ENCODE measurements around the gene WDR75. TPM values are rescaled to one million over a fixed set of nuclear protein-coding genes. Genes with fewer than 3 reads are reported as not detected.

WDR75 gene
- 10 to 100 TPM; 31.4 to 38.5 (median 32.3) TPM for total RNA-seq
- 59.5 TPM for total RNA-seq (2013)

GRCh38 chr2:189440947-189441708 is at the start of gene WDR75:
TSS of gene WDR75 (plus strand) at chr2:189441474. CDS start at chr2:189441493, 19 bp downstream.
- no peaks in the 10 kb centered on the region for H3K36me3 Mint-ChIP-seq
- Histone ChIP-seq H3K27ac (ENCODE audit: low read length) (peak within 1 kb of the TSS; percentile 99), H3K27me3 (ENCODE audit: control insufficient read depth, insufficient read depth, low read length) (no peaks in the 10 kb centered on the region), H3K9me3 (ENCODE audit: control insufficient read depth, insufficient read depth, low read length) (no peaks in the 10 kb centered on the region), H3K36me3 (ENCODE audit: control insufficient read depth, insufficient read depth, low read length) (no peaks in the 10 kb centered on the region), H3K4me1 (ENCODE audit: control insufficient read depth, insufficient read depth, low read length) (peaks cover 5% of the 10 kb centered on the region), H3K4me3 (ENCODE audit: low read length) (peak within 1 kb of the TSS; percentile 96)
- under 1% methylated on average over 46 of the region's 48 CpGs for WGBS (ENCODE audit: insufficient coverage)
- H3K9me3 Mint-ChIP-seq: no peaks in the 10 kb centered on the region
- DNase-seq (peak; percentile 87 to 96), ATAC-seq (peak; percentile 94 to 99 (median 94))
- H3K27ac Mint-ChIP-seq: peak within 1 kb of the TSS; percentile 96 to 98
- H3K4me3 Mint-ChIP-seq: peak within 1 kb of the TSS; percentile 96
- H3K27me3 Mint-ChIP-seq (ENCODE audit: low read depth in 2 of 2): no peaks in the 10 kb centered on the region
- H3K4me1 Mint-ChIP-seq: peaks cover 5 to 7% of the 10 kb centered on the region in 2 donors
- intact Hi-C loops (cut with micrococcal nuclease): loop anchor here (2.0 kb wide), 3 partner anchors 220 to 344 kb away; partner anchors contain the start of genes ASNSD1, ORMDL1, OSGEPL1 and PMS1
- TF ChIP-seq, protein P1, sequence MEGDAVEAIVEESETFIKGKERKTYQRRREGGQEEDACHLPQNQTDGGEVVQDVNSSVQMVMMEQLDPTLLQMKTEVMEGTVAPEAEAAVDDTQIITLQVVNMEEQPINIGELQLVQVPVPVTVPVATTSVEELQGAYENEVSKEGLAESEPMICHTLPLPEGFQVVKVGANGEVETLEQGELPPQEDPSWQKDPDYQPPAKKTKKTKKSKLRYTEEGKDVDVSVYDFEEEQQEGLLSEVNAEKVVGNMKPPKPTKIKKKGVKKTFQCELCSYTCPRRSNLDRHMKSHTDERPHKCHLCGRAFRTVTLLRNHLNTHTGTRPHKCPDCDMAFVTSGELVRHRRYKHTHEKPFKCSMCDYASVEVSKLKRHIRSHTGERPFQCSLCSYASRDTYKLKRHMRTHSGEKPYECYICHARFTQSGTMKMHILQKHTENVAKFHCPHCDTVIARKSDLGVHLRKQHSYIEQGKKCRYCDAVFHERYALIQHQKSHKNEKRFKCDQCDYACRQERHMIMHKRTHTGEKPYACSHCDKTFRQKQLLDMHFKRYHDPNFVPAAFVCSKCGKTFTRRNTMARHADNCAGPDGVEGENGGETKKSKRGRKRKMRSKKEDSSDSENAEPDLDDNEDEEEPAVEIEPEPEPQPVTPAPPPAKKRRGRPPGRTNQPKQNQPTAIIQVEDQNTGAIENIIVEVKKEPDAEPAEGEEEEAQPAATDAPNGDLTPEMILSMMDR (IDR thresholded peaks at IDR 0.05): no peak

GRCh38 chr2:189393440-189394111 is 47.7 kb upstream of the WDR75 start:
- H3K9me3 Mint-ChIP-seq: no peaks in the 10 kb centered on the region
- no peak overlapping the region for H3K4me3 Mint-ChIP-seq

DNA sequence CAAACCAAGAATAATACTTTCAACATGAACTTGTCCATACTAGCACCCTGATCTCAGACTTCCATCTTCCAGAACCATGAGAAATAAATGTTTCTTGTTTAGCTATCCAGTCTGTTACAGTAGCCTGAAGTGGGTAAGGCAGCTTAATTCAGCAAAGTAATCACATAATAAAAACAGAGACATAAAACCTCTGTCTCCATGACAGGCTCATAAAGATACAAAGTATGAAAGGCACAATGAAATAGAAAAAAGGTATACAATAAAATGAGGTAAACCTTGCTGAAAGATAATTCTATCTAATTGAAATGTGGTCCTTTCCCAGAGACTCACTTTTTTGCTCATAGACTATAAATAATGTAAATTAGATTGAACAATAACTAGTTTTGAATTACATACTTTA is 46.7 kb upstream of the WDR75 start:
- Mint-ChIP-seq H3K9me3 (no peaks in the 10 kb centered on the region), H3K4me3 (no peak overlapping the region), H3K27me3 (ENCODE audit: low read depth in 2 of 2) (no peaks in the 10 kb centered on the region), H3K36me3 (no peaks in the 10 kb centered on the region), H3K27ac (no peak overlapping the region), H3K4me1 (no peaks in the 10 kb centered on the region)
- Histone ChIP-seq H3K27me3 (ENCODE audit: control insufficient read depth, insufficient read depth, low read length) (no peaks in the 10 kb centered on the region), H3K36me3 (ENCODE audit: control insufficient read depth, insufficient read depth, low read length) (no peaks in the 10 kb centered on the region), H3K27ac (ENCODE audit: low read length) (no peak overlapping the region), H3K4me3 (ENCODE audit: low read length) (no peak overlapping the region), H3K4me1 (ENCODE audit: control insufficient read depth, insufficient read depth, low read length) (no peaks in the 10 kb centered on the region), H3K9me3 (ENCODE audit: control insufficient read depth, insufficient read depth, low read length) (no peaks in the 10 kb centered on the region)
- TF ChIP-seq, protein P1 (IDR thresholded peaks at IDR 0.05): no peak
- intact Hi-C loops (cut with micrococcal nuclease): no loop called here
- DNase-seq (no peak), ATAC-seq (no peak)

More at GRCh38 chr2:189393440-189394111, 47.7 kb upstream of the WDR75 start:
- no peaks in the 10 kb centered on the region for H3K9me3 ChIP-seq (ENCODE audit: control insufficient read depth, insufficient read depth, low read length)
- H3K4me3 ChIP-seq (ENCODE audit: low read length): no peak overlapping the region
- Mint-ChIP-seq H3K4me1 (no peaks in the 10 kb centered on the region), H3K27me3 (ENCODE audit: low read depth in 2 of 2) (no peaks in the 10 kb centered on the region), H3K36me3 (no peaks in the 10 kb centered on the region), H3K27ac (no peak overlapping the region)
- H3K4me1 ChIP-seq (ENCODE audit: control insufficient read depth, insufficient read depth, low read length): no peaks in the 10 kb centered on the region
- 91% methylated on average over 2 of the region's 2 CpGs for WGBS (ENCODE audit: insufficient coverage)
- TF ChIP-seq, protein P1 (IDR thresholded peaks at IDR 0.05): no peak
- no peaks in the 10 kb centered on the region for H3K27me3 ChIP-seq (ENCODE audit: control insufficient read depth, insufficient read depth, low read length)
- ATAC-seq (no peak), DNase-seq (no peak)
- H3K27ac ChIP-seq (ENCODE audit: low read length): no peak overlapping the region
- no peaks in the 10 kb centered on the region for H3K36me3 ChIP-seq (ENCODE audit: control insufficient read depth, insufficient read depth, low read length)
- intact Hi-C loops (cut with micrococcal nuclease): no loop called here
